Forelimb muscle (tissue), 1 donor: ENCODE measurements around the gene FOXA2. TPM values are rescaled to one million over a fixed set of nuclear protein-coding genes. Genes with fewer than 3 reads are reported as not detected.
"Not testable (repeated sequence)": the region's sequence is repeated elsewhere in the genome, so short reads cannot be mapped to it uniquely, and the experiment has no call there.

ENCODE experiments used
- DNase-seq: peaks from one replicate; pipeline ENCODE4 v3.0.0-alpha.2; 2013; ENCODE audit warnings: low read depth
- polyA plus RNA-seq: library from polyadenylated mRNA; unstranded; fragments of 120-200 nt; gene quantifications from one replicate; pipeline ENCODE4 v1.2.1, GENCODE V29; 2013; ENCODE audit not compliant: insufficient read length

FOXA2 gene
- not detected for polyA plus RNA-seq

DNA sequence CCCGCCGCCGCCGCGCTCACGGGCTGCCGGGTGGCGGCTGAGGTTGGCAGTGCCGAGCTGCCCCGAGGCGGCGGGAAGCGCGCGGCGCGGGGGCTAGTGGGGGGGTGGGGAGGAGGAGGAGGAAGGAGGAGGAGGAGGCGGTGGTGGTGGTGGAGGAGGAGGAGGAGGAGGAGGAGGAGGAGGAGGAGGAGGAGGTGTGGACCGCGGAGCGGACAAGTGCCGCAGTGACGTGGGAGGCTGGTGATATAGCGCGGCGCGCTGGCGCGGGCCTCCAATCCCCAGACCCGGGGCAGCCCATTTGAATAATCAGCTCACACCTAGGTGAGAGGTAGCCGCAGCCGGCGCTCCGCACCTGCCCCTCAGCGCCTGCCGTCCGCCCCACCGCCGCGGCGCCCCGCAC lies at the start of gene FOXA2:
Gene FOXA2 (minus strand): TSS at position 51 of the 400 bp plus-strand sequence. CDS start 294 bp downstream, outside the sequence.
- no peak for DNase-seq

DNA sequence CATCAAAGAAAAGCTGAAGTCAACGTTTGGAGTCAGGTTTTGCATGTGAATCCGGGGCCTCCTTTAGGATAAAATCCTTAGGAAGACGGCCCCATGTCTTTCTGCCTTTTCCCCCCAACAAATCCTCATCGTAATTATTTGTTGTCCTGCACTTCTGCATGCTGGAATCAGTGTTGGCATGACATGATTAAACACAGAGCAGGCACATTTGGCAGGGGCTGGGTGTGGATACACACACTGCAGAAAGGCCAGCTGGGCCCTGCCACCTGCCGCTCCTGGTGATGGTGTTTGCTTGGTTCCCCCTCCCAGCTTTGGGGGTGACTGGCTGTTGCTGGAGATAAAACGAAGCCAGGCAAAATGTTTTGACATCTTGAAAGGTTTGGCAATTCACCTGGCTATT lies 46.3 kb upstream of the FOXA2 start:
- no peak for DNase-seq

DNA sequence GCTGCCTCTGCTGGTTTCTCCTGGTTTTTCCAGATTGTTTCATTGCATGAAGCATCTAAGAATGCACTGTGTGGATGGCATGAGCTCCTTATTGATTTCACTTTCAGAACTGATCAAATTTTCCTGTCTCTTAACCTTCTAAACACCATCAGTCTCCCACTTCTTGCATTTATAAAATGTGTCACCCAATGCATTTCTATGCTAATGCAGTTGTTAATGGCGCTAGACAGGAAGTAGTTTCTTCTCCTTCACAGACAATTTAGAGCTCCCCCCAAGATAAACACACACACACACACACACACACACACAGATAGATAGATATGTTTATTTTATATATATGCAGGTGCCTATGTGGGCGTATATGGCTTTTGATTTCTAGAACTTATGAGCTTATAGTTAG lies 45.6 kb upstream of the FOXA2 start:
- no peak for DNase-seq

DNA sequence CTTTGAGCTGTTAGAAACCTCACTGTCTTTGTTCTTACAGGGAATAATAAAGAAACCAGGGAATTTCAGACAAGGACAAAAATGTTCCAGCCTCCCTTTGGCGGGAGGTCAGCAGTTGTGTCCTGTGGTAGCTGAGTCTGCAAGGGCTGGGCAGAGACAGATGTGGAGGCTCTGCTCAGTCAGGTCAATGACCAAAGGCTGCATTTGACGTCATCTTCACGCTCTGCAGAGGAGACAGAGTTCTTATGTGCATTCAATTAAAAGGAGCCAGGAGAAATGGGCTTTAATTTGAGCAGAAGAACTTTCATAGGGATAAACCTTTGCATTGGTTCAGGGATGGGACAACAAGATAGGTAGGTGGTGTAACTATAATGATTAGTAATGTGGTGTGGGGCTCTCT lies 45.1 kb upstream of the FOXA2 start:
- no peak for DNase-seq

DNA sequence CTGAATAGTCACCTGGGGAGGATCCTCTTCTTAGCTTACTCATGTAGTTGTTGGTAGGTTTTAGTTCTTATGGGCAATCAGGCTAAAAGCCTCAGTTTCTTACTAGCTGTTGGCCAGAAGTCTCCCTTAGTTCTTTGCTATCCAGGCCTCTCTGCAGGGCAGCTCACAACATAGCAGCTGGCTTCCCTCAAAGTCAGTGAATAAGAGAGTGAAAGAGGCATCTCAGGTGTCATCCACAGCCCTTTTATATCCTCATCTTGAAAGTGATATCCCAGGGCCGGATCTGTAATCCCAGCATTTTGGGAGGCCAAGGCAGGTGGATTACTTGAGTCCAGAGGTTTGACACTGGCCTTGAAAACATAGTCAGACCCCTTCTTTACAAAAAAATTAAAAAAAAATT lies 42.1 kb upstream of the FOXA2 start:
- DNase-seq = no peak

DNA sequence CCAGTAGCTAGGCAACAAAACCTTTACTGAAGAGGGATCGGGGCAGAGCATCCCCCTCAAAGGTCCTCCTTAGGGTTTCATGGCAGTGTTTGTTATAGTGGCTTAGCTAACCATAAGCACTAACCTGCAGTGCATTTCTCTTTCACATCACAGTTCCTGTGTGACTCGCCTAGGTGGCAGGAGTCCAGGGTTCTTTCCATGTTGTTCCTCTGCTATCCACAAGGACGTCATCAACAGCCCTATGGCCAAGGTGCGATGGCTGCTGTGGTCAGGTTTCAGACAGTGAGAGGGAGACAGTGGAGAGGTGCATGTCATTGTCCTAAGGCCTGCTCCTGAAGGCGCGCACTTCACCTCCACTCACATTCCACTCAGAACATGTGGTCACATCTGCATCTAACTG lies 38.8 kb upstream of the FOXA2 start:
- DNase-seq = no peak

DNA sequence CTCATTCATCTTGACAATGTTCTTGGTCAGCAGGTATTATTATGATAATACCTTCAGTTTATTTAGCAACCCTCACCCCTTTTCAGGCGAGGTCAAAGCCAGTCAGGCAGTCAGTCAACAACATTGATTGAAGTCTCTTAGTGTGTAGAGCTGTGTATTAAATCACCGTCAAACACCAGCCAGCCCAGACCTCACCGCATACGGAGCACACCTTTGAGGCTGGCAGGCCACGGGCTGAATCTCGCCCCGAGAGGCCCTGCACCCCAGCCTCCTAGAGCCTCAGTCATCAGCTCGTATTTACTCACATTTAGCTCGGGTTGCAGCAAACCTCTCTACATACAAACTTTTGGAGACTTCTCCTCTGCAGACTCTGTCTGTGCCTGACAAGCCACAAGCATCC lies 36.0 kb upstream of the FOXA2 start:
- DNase-seq = no peak

DNA sequence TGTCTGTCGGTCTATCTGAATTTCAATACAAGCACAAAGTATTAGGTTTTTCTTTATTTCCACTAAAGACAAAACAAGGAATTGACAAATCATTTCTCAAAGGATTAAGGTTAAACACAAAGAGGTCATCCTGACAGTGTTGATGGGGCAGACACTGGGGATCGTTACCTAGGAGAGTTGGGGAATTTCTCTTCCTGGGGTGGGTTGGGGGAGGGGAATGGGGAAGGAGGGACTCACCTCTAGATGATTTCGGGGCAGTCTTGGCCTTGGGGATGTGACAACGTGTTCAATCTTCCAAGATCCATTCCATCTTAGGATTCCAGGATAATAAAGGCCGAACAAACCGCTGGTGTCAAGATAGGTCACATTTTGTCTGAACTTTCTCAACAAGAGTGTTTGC lies 35.4 kb upstream of the FOXA2 start:
- no peak for DNase-seq

DNA sequence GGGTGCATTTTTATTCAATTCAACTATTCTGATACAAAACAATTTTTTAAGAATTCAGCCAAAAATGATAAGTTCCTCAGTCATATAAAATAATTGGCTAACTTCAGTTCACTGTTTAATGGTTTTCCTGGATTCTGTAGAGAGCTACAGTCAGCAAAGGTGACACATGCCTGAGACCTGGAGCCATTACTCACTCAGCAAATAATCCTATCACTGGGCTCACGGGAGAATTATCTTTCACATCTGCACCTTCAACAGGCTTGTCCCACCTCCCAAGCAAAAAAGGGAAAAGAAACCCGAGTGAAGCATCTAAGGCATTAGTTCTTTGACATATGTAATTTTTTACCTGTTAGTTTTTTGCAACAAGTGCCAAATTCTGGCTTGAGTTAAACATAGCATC lies 34.9 kb upstream of the FOXA2 start:
- DNase-seq = no peak

DNA sequence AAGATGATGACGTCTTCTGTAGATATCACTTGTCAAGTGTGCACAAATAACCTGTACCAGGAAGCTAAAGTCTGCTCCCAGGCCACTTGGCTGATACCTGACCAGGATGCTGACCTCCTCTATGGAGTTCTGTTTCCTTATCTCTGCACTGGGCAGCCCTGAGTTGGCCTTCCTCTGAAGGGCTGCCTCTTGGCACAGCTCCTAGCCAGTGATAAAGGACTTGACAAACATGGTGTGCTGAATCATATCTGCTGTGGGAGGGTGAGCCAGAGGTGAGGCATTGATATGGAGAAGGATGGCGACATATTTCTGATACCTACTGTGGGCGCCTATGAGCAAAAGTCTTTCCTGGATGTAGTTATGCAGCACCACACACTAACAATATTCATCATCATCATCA lies 32.8 kb upstream of the FOXA2 start:
- no peak for DNase-seq

DNA sequence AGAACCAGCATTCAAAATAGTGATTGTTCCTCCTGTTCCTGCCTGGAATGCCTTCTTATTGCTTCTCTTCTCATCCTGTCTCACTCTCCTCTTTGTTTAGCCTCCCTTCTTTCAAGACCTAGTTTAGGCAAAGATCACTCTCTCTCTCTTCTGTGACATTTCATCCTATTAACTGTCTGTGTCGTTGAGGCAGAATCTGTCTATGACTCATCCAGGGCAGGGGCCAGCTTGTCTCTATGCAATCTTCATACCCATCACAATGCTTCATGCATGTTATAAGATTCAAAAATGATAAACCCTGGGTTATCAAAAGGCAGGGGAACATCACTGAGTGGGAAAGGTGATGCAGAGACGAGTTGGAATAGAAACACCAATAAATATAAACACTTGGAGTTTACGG lies 32.2 kb upstream of the FOXA2 start:
- DNase-seq = no peak

DNA sequence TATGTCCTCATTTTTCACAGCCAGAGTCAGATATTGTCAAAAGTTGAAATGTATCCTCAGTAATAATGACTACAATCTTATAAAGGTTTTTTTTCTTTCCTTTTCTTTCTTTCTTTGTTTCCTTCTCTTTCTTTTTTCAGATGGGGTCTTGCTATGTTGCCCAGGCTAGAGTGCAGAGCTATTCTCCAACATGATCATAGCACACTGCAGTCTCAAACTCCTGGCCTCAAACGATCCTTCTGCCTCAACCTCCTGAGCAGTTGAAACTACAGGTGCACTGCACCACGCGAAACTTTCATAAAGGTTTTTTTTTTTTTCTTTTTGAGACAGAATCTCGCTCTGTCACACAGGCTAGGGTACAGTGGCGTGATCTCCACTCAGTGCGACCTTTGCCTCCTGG lies 31.1 kb upstream of the FOXA2 start:
- DNase-seq = no peak

DNA sequence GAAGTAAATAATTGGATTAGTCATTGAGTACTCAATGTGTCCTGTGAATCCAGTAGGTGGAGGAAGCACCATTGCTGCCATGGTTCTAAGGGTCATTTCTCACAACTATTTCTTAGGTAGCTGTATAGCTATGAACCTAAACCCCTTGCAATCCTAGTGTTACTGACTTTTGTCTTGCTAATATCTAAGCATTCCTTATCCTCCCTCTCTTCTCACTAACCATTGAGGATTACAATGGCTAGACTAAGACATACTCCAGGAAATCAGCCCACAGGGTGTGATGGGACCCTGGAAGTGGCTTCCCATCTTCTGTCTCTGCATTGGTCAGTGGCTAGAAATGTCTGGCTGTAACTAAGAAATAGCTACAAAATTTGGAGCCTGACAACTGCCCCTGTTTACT lies 27.3 kb upstream of the FOXA2 start:
- DNase-seq = no peak

DNA sequence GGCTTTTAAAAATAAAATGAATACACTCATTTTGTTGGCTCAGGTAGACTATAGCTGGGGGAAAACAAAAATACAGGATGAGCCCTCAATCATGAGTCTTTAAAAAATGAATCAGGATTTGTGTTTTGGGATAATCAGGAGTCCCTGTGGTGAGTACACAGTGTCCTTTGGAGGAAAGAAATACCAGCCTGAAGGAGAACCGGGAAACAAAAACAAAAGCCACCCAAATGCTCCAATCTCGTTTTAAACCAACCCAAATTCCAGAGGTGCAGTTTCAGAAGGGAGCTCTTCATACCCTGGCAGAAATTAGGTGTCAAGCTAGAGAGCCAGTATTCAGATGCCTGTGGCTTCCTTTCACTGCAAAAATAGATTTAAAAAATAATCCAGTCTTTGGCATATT lies 23.3 kb upstream of the FOXA2 start:
- no peak for DNase-seq

DNA sequence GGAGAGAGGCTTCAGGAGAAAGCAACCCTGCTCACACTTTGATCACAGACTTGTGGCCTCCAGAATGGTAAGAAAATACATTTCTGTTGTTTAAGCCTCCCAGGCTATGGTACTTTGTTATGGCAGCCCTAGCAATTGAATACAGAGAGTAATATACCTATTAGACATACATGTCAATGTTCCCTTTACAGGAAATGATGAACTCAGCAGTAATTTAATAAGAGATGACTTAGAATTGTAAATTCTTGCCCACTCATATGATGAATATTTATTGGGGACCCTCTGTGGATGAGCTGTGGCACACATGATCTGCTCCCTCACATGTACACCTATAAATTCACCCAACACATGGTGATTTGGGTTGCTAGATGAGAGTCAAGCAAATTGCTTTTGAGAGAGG lies 20.4 kb upstream of the FOXA2 start:
- DNase-seq = no peak

DNA sequence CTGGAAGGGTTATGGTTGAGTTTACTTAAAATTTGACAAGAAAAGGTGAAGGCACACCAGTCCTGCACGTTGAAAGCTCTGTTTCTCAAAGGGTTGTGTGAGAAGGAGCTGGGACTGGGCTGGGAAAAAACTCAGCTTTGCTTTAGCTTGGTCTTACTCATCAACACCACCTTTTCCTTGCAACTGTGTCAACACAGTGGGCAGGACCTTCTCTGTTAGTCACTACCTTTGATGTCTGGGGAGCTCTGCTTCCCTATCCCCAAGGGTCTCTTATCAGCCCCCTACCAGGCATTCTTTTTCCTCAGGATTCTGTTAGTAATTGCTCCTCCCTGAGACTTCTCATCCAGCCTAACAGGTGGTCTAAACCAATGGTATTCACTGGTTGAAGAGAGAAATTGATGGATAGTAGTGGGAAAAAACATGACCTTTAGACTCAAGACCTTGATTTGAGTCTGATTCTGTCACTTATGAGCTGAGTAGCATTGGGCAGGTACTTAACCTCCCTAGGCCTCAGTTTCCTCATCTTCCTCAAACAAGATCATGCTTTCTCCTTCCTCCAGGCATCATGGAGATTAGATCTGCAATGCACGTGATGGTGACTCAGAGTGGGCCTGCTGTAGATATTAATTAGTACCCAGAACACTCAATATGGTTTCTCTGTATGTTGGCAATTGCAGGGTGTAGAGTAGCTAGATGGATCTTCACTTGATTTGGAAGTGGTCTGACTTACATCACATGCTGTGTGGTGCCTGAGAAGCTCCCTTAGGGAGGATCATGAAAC lies 17.2 kb upstream of the FOXA2 start:
- DNase-seq = no peak

DNA sequence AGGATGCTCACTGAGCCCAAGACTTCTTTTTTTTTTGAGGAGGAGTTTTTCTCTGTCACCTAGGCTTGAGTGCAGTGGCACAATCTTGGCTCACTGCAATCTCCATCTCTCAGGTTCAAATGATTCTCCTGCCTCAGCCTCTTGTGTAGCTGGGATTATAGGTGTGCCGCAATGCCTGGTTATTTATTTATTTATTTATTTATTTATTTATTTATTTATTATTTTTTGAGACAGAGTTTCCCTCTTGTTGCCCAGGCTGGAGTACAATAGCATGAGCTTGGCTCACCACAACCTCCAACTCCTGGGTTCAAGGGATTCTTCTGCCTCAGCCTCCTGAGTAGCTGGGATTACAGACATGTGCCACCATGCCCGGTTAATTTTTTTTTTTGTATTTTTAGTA lies 14.9 kb upstream of the FOXA2 start:
- DNase-seq = not testable (repeated sequence)

DNA sequence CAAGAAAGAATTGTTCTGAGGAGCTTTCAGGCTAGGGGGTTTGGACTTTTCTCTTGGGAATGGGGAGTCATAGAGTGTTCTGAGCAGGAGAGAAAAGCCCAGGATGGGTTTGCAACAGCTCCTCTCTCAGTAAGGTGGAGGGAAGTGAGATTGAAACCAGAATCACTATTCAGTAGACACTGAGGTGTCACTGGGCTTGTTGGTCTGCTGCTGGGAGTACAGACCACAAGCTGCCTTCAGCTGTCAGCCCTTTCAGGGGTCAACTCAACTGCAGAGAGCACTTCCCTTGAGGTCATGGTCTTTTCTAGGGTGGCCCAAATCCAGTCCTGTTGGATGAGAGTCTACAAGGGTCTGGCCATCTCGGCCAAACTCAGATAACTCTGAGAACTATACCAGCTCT lies 12.9 kb upstream of the FOXA2 start:
- no peak for DNase-seq

DNA sequence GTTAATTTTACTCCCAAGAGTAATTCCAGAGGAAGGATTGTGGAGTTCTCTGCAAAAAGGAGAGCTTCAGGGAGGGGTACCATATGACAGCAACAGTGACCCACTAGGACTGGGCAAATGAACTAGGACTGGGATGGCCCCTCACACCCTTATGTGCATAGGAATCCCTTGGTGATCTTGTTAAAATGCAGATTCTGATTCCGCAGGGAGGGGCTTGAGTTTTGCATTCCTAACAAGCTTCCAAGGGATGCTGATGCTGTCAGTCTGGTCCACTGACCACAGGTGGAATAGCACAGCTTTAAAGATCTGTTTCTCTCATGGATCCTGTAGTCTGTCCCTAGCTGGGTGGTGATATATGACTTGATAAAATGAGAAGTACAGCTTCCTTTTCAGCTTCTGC lies 6.3 kb upstream of the FOXA2 start:
- no peak for DNase-seq

DNA sequence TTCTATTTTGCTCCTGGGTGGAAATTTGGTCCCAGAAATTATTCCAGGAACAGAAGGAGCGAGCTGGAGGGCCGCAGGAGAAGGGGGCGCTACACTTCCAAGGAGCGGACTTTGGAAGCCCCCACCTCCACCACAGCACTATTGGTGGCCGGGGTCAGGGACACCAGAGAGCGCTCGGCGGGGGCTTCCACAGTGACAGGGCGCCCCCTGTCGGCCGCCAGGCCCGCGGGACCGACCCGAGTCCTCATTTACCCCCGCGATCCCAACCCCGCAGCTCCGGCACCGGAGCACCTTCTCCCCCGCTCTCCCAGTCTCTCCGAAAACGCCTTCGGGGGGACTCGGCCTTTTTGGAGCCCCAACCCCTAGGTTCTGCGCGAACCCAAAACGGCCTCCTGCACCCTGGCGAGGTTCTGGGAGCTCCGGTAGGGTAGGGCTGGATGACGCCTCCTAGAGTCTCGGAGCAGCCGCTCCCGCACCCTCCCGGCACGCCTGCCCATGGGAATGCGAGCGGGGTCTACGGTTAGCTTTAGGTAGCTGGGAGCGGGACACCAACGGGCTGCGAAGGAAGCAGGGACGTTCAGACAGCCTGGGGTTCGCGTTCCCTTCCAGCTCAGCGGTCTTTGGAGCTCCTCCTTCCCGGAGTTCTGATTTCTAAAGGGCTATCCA lies 2.4 kb upstream of the FOXA2 start:
- no peak for DNase-seq

DNA sequence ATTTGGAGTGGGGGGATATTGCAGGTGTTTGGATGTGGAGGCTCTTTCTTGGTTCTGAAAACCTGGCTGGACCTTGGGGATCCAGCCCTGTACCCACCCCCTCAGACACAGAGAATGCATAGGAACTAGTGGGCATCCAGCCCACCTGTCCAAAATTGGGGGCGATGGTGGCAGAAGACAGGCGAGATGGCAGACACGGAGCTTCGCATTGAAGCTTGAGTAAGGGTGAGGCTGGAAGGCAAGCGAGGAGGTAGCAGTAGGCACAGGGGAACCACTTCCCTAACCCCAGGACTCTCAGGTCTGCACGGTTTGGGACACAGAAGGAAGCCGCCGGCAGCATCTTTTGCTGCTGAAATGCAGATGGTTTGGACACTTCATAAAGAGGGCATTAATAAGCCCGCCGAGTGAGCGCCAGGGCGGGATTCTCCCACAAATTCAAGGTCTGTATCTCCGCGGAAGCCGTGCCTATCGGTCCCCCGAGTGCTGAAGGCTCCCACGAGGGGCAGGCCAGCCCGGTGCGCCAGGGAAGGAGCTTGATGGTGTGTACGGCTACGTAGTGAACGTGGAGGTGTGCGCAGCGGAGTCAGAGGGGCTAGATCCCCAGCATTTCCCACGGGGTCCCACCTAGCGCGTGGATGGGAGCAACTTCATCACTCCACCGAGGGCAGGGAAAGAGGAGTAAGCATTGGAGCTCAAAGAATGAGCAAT lies 1.6 kb upstream of the FOXA2 start:
- DNase-seq = no peak

DNA sequence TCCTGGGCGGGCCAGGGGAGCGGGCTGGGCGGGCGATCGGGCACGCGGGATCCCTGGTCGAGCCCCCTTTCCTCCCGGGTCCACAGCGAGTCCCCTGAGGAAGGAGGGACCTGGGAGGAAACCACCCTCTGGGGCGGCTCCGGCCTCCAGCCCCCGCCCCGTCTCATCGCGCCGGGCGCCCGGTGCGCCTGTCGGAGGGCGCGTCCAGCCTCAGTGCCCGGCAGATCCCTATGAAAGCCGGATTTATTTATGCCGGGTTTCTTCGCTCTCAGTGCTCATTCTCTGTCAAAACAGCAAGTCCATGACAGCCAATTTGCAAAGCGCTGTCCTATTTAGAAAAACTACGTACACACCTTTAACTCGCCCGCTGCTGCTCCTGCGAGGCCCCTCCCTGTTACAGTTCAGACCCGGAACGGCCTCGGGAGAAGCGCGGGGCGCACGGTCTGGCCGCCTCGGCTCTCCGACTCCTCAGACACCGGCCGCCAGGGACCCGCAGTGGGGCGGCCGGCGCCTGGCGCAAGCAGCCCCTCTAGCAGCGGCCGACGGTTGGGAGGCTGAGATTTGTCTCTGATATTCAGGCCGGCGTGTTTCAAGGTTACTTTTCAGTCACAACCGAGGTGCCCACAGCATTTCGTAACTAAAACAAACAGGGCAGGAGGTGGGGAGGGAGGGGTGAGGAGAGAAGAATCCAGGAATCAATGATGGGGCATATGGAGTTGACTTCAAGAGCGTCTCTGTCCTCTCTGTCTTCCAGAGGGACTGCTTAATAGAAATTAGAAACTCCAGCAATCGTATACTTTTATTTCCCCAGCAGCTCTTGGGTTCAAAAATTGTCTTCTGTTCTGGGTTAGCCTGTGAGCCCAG lies 782 bp upstream of the FOXA2 start:
- DNase-seq = no peak
